Loucy (cell line): Measurements from ENCODE around the gene PMP22.
"Not testable (repeated sequence)": the region's sequence is repeated elsewhere in the genome, so short reads cannot be mapped to it uniquely, and the experiment has no call there.

ENCODE experiments used
- H2AFZ ChIP-seq: fragments of 200-600 bp; sonication (generic); 2 replicates; pipeline ENCODE4 v1.6.0; 2016; ENCODE audit warnings: antibody characterized with exemption, mild to moderate bottlenecking, low read length, moderate library complexity
- H3F3A ChIP-seq: fragments of 200-600 bp; 2 replicates; pipeline ENCODE4 v1.6.0; 2016; ENCODE audit warnings: antibody characterized with exemption, low read depth, mild to moderate bottlenecking
- H3K27me3 ChIP-seq: fragments of 200-600 bp; sonication (generic); 2 replicates; pipeline ENCODE4 v1.6.1; 2014; ENCODE audit warnings: low read length, mild to moderate bottlenecking; ENCODE audit not compliant: insufficient read depth, poor library complexity, severe bottlenecking
- H3K36me3 ChIP-seq: fragments of 200-600 bp; sonication (generic); 2 replicates; pipeline ENCODE4 v1.6.1; 2016; ENCODE audit warnings: low read length; ENCODE audit not compliant: insufficient read depth
- H3K4me1 ChIP-seq: fragments of 200-600 bp; sonication (generic); 2 replicates; pipeline ENCODE4 v1.5.1; 2014; ENCODE audit warnings: low read length, mild to moderate bottlenecking; ENCODE audit not compliant: insufficient read depth, poor library complexity, severe bottlenecking
- H3K4me2 ChIP-seq: fragments of 200-600 bp; sonication (generic); 2 replicates; pipeline ENCODE4 v1.6.0; 2014; ENCODE audit warnings: antibody characterized with exemption, low read length, low read depth, mild to moderate bottlenecking; ENCODE audit not compliant: poor library complexity, severe bottlenecking
- H3K4me3 ChIP-seq: fragments of 200-600 bp; sonication (generic); 2 replicates; pipeline ENCODE4 v1.5.1; 2014; ENCODE audit warnings: low read length, mild to moderate bottlenecking, mixed read lengths; ENCODE audit not compliant: poor library complexity, severe bottlenecking
- H3K79me2 ChIP-seq: fragments of 200-600 bp; sonication (generic); 2 replicates; pipeline ENCODE4 v1.6.1; 2014; ENCODE audit warnings: low read length; ENCODE audit not compliant: insufficient read depth
- H3K9ac ChIP-seq: fragments of 200-600 bp; sonication (generic); 2 replicates; pipeline ENCODE4 v1.6.0; 2014; ENCODE audit warnings: mild to moderate bottlenecking, low read depth, low read length, moderate library complexity; ENCODE audit not compliant: poor library complexity, severe bottlenecking
- H3K9me2 ChIP-seq: fragments of 200-600 bp; sonication (generic); replicated peaks from 2 replicates; pipeline ENCODE4 v1.6.1; 2016; ENCODE audit warnings: low read depth, low read length, mixed read lengths
- H3K9me3 ChIP-seq: fragments of 200-600 bp; sonication (generic); 2 replicates; pipeline ENCODE4 v1.6.1; 2014; ENCODE audit warnings: mild to moderate bottlenecking, antibody characterized with exemption, low read length, low read depth; ENCODE audit not compliant: insufficient read depth
- H4K20me1 ChIP-seq: fragments of 200-600 bp; sonication (generic); 2 replicates; pipeline ENCODE4 v1.6.0; 2014; ENCODE audit warnings: antibody characterized with exemption, low read length, mild to moderate bottlenecking; ENCODE audit not compliant: insufficient read depth, poor library complexity, severe bottlenecking
- EZH2phosphoT487 ChIP-seq: fragments of 200-600 bp; IDR thresholded peaks from 2 replicates; pipeline ENCODE4 v1.6.1; 2018; ENCODE audit warnings: antibody characterized with exemption, mild to moderate bottlenecking, moderate library complexity, borderline replicate concordance
- TF ChIP-seq, protein P1 (sequence below): fragments of 200-600 bp; sonication (generic); conservative IDR thresholded peaks from 2 replicates; pipeline ENCODE4 v1.5.1; 2014; ENCODE audit warnings: mild to moderate bottlenecking, antibody characterized with exemption, low read length

The PMP22 gene

DNA sequence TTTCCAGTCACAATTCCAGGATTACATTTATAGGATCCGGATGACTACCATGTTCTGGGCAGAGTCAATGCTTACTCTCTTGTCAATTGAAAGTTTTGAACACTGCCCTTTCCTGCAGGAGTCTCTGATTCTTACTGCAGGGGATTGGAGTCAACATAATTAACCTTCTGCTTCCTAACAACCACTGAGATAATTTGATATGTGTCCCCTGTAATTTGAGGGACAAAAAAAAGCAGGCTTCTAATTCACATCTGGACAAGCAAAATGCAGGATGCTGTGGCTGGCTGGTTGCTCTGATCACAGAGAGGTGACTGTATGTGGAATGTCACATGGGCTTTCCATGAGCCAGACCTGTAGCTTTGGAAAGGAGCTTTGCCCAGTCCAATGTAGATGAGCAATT is 54.9 kb downstream of the PMP22 start:
- no peak for TF ChIP-seq EZH2phosphoT487
- TF ChIP-seq, protein P1, sequence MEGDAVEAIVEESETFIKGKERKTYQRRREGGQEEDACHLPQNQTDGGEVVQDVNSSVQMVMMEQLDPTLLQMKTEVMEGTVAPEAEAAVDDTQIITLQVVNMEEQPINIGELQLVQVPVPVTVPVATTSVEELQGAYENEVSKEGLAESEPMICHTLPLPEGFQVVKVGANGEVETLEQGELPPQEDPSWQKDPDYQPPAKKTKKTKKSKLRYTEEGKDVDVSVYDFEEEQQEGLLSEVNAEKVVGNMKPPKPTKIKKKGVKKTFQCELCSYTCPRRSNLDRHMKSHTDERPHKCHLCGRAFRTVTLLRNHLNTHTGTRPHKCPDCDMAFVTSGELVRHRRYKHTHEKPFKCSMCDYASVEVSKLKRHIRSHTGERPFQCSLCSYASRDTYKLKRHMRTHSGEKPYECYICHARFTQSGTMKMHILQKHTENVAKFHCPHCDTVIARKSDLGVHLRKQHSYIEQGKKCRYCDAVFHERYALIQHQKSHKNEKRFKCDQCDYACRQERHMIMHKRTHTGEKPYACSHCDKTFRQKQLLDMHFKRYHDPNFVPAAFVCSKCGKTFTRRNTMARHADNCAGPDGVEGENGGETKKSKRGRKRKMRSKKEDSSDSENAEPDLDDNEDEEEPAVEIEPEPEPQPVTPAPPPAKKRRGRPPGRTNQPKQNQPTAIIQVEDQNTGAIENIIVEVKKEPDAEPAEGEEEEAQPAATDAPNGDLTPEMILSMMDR = no peak
- Histone ChIP-seq H2AFZ (no peak overlapping the region), H3K36me3 (no peaks in the 10 kb centered on the region), H3K9me3 (no peaks in the 10 kb centered on the region), H3K4me1 (no peaks in the 10 kb centered on the region), H3K79me2 (no peaks in the 10 kb centered on the region), H3F3A (no peaks in the 10 kb centered on the region), H3K4me3 (no peak overlapping the region), H3K4me2 (no peak overlapping the region), H3K27me3 (no peaks in the 10 kb centered on the region), H3K9ac (no peak overlapping the region), H3K9me2 (no peaks in the 10 kb centered on the region), H4K20me1 (no peaks in the 10 kb centered on the region)

- not testable (repeated sequence) for H3K4me2 ChIP-seq, H3K79me2 ChIP-seq, H3K9me3 ChIP-seq, H3F3A ChIP-seq, H3K9me2 ChIP-seq, H3K9ac ChIP-seq, H3K36me3 ChIP-seq, H3K4me3 ChIP-seq, H2AFZ ChIP-seq, H3K27me3 ChIP-seq, H4K20me1 ChIP-seq, H3K4me1 ChIP-seq
Observed at GRCh38 chr17:15203062-15203461, 62.1 kb downstream of the PMP22 start.

- not testable (repeated sequence) for H4K20me1 ChIP-seq, H2AFZ ChIP-seq, H3K36me3 ChIP-seq, H3K4me1 ChIP-seq, H3K4me2 ChIP-seq, H3K4me3 ChIP-seq, H3K9me2 ChIP-seq, H3K9me3 ChIP-seq, H3K79me2 ChIP-seq, H3F3A ChIP-seq, H3K27me3 ChIP-seq, H3K9ac ChIP-seq
Observed at GRCh38 chr17:15200574-15200973, 64.6 kb downstream of the PMP22 start.

GRCh38 chr17:15197229-15197628 is 67.9 kb downstream of the PMP22 start:
- Histone ChIP-seq H3K27me3 (no peaks in the 10 kb centered on the region), H3K4me2 (no peak overlapping the region), H3K36me3 (no peaks in the 10 kb centered on the region), H4K20me1 (no peaks in the 10 kb centered on the region), H3K79me2 (no peaks in the 10 kb centered on the region), H2AFZ (no peak overlapping the region), H3K4me3 (no peak overlapping the region), H3K9me3 (peaks cover 3% of the 10 kb centered on the region; the same call in 1 of the 2 replicates), H3K9me2 (no peaks in the 10 kb centered on the region), H3F3A (no peaks in the 10 kb centered on the region), H3K9ac (no peak overlapping the region), H3K4me1 (no peaks in the 10 kb centered on the region)
- no peak for TF ChIP-seq EZH2phosphoT487
- TF ChIP-seq, protein P1 = no peak
